ENCODE measurements around the gene CDK1.
"Not testable (repeated sequence)": the region's sequence is repeated elsewhere in the genome, so short reads cannot be mapped to it uniquely, and the experiment has no call there.

CDK1 gene

DNA sequence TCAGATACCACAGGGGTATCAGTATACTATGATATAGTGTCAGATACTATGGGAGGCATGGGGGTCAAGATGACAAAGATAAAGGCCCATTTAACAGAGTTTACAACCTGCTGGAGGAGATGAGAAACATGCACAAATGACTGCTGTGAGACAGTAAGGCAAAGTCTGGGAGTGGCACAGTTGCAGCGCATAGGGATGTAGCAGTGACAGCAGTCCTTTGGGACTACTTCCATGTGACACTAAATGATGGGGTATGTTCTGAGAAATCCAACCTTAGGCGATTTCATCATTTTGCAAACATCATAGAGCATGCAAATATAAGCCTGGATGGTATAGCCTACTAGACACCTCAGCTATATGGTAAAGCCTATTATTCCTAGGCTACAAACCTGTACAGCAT, 56.8 kb downstream of the CDK1 start:
- no peaks in the 10 kb centered on the region for H3K4me1 Mint-ChIP-seq
- H3K27me3 Mint-ChIP-seq (ENCODE audit: low read depth, poor library complexity): no peaks in the 10 kb centered on the region
- DNase-seq: no peak
- no peaks in the 10 kb centered on the region for H3K9me3 Mint-ChIP-seq
- no peak overlapping the region for H3K4me3 Mint-ChIP-seq
- H3K36me3 Mint-ChIP-seq (ENCODE audit: low read depth): no peaks in the 10 kb centered on the region
- no peak overlapping the region for H3K27ac Mint-ChIP-seq
- TF ChIP-seq, protein P1, sequence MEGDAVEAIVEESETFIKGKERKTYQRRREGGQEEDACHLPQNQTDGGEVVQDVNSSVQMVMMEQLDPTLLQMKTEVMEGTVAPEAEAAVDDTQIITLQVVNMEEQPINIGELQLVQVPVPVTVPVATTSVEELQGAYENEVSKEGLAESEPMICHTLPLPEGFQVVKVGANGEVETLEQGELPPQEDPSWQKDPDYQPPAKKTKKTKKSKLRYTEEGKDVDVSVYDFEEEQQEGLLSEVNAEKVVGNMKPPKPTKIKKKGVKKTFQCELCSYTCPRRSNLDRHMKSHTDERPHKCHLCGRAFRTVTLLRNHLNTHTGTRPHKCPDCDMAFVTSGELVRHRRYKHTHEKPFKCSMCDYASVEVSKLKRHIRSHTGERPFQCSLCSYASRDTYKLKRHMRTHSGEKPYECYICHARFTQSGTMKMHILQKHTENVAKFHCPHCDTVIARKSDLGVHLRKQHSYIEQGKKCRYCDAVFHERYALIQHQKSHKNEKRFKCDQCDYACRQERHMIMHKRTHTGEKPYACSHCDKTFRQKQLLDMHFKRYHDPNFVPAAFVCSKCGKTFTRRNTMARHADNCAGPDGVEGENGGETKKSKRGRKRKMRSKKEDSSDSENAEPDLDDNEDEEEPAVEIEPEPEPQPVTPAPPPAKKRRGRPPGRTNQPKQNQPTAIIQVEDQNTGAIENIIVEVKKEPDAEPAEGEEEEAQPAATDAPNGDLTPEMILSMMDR (IDR thresholded peaks at IDR 0.05): no peak

DNA sequence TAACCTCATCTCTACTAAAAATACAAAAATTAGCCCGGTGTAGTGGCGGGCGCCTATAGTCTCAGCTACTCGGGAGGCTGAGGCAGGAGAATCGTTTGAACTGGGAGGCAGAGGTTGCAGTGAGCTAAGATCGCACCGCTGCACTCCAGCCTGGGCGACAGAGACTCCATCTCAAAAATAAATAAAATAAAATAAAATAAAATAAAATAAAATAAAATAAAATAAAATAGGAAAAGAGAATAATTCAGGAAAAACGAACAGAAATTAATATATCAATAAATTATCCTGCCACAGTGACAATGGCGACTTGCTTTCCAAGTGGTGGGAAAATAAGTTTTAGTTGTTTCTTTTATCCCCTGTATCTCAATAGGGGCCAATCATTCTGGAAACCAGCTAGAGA, 62.9 kb downstream of the CDK1 start:
- DNase-seq; H3K4me1 Mint-ChIP-seq; H3K4me3 Mint-ChIP-seq; H3K27me3 Mint-ChIP-seq (ENCODE audit: low read depth, poor library complexity); H3K9me3 Mint-ChIP-seq; H3K27ac Mint-ChIP-seq; H3K36me3 Mint-ChIP-seq (ENCODE audit: low read depth): not testable (repeated sequence)

GRCh38 chr10:60842694-60843093, 64.4 kb downstream of the CDK1 start:
- no peaks in the 10 kb centered on the region for H3K36me3 Mint-ChIP-seq (ENCODE audit: low read depth)
- H3K27ac Mint-ChIP-seq: no peak overlapping the region
- no peaks in the 10 kb centered on the region for H3K4me1 Mint-ChIP-seq
- TF ChIP-seq, protein P1 (IDR thresholded peaks at IDR 0.05): no peak
- H3K4me3 Mint-ChIP-seq: no peak overlapping the region
- no peaks in the 10 kb centered on the region for H3K27me3 Mint-ChIP-seq (ENCODE audit: low read depth, poor library complexity)
- no peaks in the 10 kb centered on the region for H3K9me3 Mint-ChIP-seq
- DNase-seq: no peak

Data from nephron progenitor cell (in vitro differentiated cells).